Islet of Langerhans (tissue), 1 donor: Measurements from ENCODE around the gene CPLANE2.
"Not testable (repeated sequence)": the region's sequence is repeated elsewhere in the genome, so short reads cannot be mapped to it uniquely, and the experiment has no call there.

Experiments used
- FAIRE-seq: peaks from one replicate; lab custom pipeline; 2011; peaks lifted over from hg19 to GRCh38; lab: Jason Lieb, UNC

The CPLANE2 gene

GRCh38 chr1:16208270-16208987, 28.6 kb downstream of the CPLANE2 start:
- no peak for FAIRE-seq

- no peak for FAIRE-seq
Observed at GRCh38 chr1:16207318-16208269, 29.4 kb downstream of the CPLANE2 start.

- FAIRE-seq = no peak
Observed at GRCh38 chr1:16206547-16207317, 30.3 kb downstream of the CPLANE2 start.

- no peak for FAIRE-seq
Observed at GRCh38 chr1:16205891-16206546, 31.0 kb downstream of the CPLANE2 start.

- no peak for FAIRE-seq
Observed at GRCh38 chr1:16205334-16205671, 31.7 kb downstream of the CPLANE2 start.

GRCh38 chr1:16204634-16205333, 32.2 kb downstream of the CPLANE2 start:
- FAIRE-seq = no peak

GRCh38 chr1:16204216-16204615, 32.8 kb downstream of the CPLANE2 start:
- FAIRE-seq = no peak

GRCh38 chr1:16203550-16203949, 33.4 kb downstream of the CPLANE2 start:
- FAIRE-seq = no peak

GRCh38 chr1:16202281-16203210, 34.4 kb downstream of the CPLANE2 start:
- no peak for FAIRE-seq

- no peak for FAIRE-seq
Observed at GRCh38 chr1:16199700-16200099, 37.3 kb downstream of the CPLANE2 start.

GRCh38 chr1:16199157-16199501, 37.9 kb downstream of the CPLANE2 start:
- no peak for FAIRE-seq

- FAIRE-seq = no peak
Observed at GRCh38 chr1:16198444-16199156, 38.4 kb downstream of the CPLANE2 start.

GRCh38 chr1:16196874-16197273, 40.1 kb downstream of the CPLANE2 start:
- no peak for FAIRE-seq

- FAIRE-seq = not testable (repeated sequence)
Observed at GRCh38 chr1:16196139-16196538, 40.8 kb downstream of the CPLANE2 start.

GRCh38 chr1:16195518-16195905, 41.5 kb downstream of the CPLANE2 start:
- no peak for FAIRE-seq

GRCh38 chr1:16191916-16192546, 45.0 kb downstream of the CPLANE2 start:
- FAIRE-seq = no peak

GRCh38 chr1:16191309-16191708, 45.7 kb downstream of the CPLANE2 start:
- no peak for FAIRE-seq

- FAIRE-seq = no peak
Observed at GRCh38 chr1:16189921-16190621, 46.9 kb downstream of the CPLANE2 start.

GRCh38 chr1:16189003-16189402, 48.0 kb downstream of the CPLANE2 start:
- FAIRE-seq = no peak
